Astrocyte of the spinal cord (primary cell): ENCODE measurements around the gene OR8S1.
A peak's percentile ranks its signal among the peaks of the same experiment; 100 is the strongest.
"Not testable (repeated sequence)": the region's sequence is repeated elsewhere in the genome, so short reads cannot be mapped to it uniquely, and the experiment has no call there.

Source experiments
- DNase-seq: peaks from one replicate; pipeline ENCODE4 v3.0.0; 2011; ENCODE audit warnings: low read depth, low spot score
- H3K4me3 ChIP-seq: 2 replicates; pipeline ENCODE4 v1.5.1; 2011; ENCODE audit warnings: low read depth, mild to moderate bottlenecking, low read length, moderate library complexity
- CTCF ChIP-seq: IDR thresholded peaks from 2 replicates; pipeline ENCODE4 v1.5.1; 2012; ENCODE audit warnings: low read depth, mild to moderate bottlenecking, low read length, inconsistent platforms
- in situ Hi-C: cut with HindIII; loops from 2 replicates; pipeline ENCODE4 v1.10.0; 2017; ENCODE audit warnings: low sequenced_read_pairs

The OR8S1 gene

GRCh38 chr12:48536602-48537001, 11.2 kb downstream of the OR8S1 start:
- H3K4me3 ChIP-seq = no peak overlapping the region
- TF ChIP-seq CTCF = no peak
- in situ Hi-C loops = no loop called here
- DNase-seq = no peak

- no peak for DNase-seq
- in situ Hi-C loops = no loop called here
- H3K4me3 ChIP-seq = no peak overlapping the region
- TF ChIP-seq CTCF = peak; percentile 53
Measured at GRCh38 chr12:48542300-48542928, 17.0 kb downstream of the OR8S1 start.

- TF ChIP-seq CTCF = no peak
- no peak overlapping the region for H3K4me3 ChIP-seq
- DNase-seq = no peak
- in situ Hi-C loops = no loop called here
Measured at GRCh38 chr12:48545833-48546469, 20.5 kb downstream of the OR8S1 start.

GRCh38 chr12:48547012-48547411, 21.6 kb downstream of the OR8S1 start:
- in situ Hi-C loops, DNase-seq, H3K4me3 ChIP-seq: not testable (repeated sequence)

- in situ Hi-C loops, H3K4me3 ChIP-seq, DNase-seq: not testable (repeated sequence)
Measured at GRCh38 chr12:48551636-48552035, 26.2 kb downstream of the OR8S1 start.

GRCh38 chr12:48553666-48554343, 28.4 kb downstream of the OR8S1 start:
- in situ Hi-C loops, H3K4me3 ChIP-seq, DNase-seq: not testable (repeated sequence)

- no peak for DNase-seq
- TF ChIP-seq CTCF = no peak
- no peak overlapping the region for H3K4me3 ChIP-seq
- in situ Hi-C loops = no loop called here
Measured at GRCh38 chr12:48556631-48557030, 31.2 kb downstream of the OR8S1 start.

- in situ Hi-C loops = no loop called here
- no peak for DNase-seq
- H3K4me3 ChIP-seq = no peak overlapping the region
- no peak for TF ChIP-seq CTCF
Measured at GRCh38 chr12:48557919-48558318, 32.5 kb downstream of the OR8S1 start.
